Measurements from ENCODE around the gene CCNB2. TPM values are rescaled to one million over a fixed set of nuclear protein-coding genes. Genes with fewer than 3 reads are reported as not detected.

The CCNB2 gene
- 4.0 and 11.1 TPM in 2 replicates for total RNA-seq

DNA sequence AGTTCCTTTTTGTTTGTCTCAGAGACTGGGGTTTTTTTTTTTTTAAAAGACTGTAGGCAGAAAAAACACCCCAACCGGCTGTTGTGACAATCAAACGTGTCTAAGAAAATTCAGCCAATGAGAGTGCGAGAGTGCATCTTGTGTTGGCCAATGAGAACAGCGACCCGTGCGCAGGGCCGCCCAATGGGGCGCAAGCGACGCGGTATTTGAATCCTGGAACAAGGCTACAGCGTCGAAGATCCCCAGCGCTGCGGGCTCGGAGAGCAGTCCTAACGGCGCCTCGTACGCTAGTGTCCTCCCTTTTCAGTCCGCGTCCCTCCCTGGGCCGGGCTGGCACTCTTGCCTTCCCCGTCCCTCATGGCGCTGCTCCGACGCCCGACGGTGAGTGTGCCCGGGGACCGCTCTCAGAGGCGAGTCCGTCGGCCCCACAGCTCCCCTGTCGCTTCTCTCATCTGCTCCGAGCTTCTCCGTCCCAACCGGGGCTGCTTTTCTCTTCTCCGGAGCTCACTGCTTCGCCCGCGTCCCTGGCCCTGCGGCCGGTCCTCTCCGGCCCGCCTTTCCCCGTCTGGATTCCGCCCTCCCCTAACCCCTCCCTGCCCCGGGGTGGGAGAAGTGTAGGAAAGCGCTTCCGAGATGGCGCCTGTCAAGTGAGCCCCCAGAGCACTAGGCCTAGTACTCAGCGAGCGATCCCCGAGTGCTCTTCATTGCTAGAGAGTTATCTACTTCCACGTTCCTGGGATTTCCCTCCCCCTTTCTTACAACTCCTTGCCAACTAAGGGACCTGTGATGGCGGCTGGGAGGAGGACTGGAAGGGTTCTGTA is at the start of gene CCNB2:
CCNB2 (plus strand) TSS at position 235 of the 821 bp plus-strand sequence; CDS start at position 358, 123 bp downstream.

Other genes with a start within 250 kb of the CCNB2 start
- 44.4 and 56.2 TPM in 2 replicates for gene SLTM, start 171.5 kb upstream of the CCNB2 start, total RNA-seq
- 27.2 and 27.8 TPM in 2 replicates for gene RNF111, start 117.5 kb upstream of the CCNB2 start, total RNA-seq
- gene LDHAL6B, start 101.7 kb downstream of the CCNB2 start, total RNA-seq: not detected in 2 replicates